ENCODE measurements around the gene INA. TPM values are rescaled to one million over a fixed set of nuclear protein-coding genes. Genes with fewer than 3 reads are reported as not detected.
"Not testable (repeated sequence)": the region's sequence is repeated elsewhere in the genome, so short reads cannot be mapped to it uniquely, and the experiment has no call there.

The INA gene
- total RNA-seq: under 1 TPM in 1 of 2 experiments, not detected in 1; 0.09 TPM

DNA sequence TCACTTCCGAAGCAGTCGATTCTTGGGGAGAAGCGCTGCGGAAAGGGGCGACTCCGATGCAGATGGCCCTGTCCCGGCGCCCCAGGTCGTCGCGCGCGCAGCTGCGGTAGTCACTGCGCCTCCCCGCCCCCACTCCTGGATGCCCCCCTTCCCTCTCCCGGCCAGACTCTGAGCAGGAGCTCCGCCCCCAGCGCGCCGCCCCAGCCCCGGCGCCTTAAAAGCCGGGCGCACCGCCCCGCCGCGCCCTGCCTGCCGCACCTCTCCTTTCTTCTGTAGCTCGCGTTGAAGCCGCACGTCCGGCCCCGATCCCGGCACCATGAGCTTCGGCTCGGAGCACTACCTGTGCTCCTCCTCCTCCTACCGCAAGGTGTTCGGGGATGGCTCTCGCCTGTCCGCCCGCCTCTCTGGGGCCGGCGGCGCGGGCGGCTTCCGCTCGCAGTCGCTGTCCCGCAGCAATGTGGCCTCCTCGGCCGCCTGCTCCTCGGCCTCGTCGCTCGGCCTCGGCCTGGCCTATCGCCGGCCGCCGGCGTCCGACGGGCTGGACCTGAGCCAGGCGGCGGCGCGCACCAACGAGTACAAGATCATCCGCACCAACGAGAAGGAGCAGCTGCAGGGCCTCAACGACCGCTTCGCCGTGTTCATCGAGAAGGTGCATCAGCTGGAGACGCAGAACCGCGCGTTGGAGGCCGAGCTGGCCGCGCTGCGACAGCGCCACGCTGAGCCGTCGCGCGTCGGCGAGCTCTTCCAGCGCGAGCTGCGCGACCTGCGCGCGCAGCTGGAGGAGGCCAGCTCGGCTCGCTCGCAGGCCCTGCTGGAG is at the start of gene INA:
Gene INA (plus strand): TSS at position 243 of the 817 bp plus-strand sequence. CDS start 74 bp downstream, at position 317.
- Mint-ChIP-seq H3K36me3 (no peaks in the 10 kb centered on the region), H3K9me3 (peaks cover 1% of the 10 kb centered on the region), H3K4me1 (peaks cover 2% of the 10 kb centered on the region), H3K4me3 (peak within 1 kb of the TSS; percentile 73), H3K27ac (no peak within 1 kb of the TSS), H3K27me3 (peaks cover 60% of the 10 kb centered on the region)
- ATAC-seq (ENCODE audit: low read depth): peak; percentile 46
- DNase-seq: peak; percentile 48
- POLR2A ChIA-PET: interaction anchor here (0.6 to 0.7 kb wide), 2 partner anchors 98 to 613 kb away, joined by 3 to 4 read pairs; no protein-coding TSS in a partner anchor

- peaks cover 1% of the 10 kb centered on the region for H3K4me1 Mint-ChIP-seq
- H3K4me3 Mint-ChIP-seq: no peak overlapping the region
- no peak for DNase-seq
- no peak for ATAC-seq (ENCODE audit: low read depth)
- H3K9me3 Mint-ChIP-seq: peaks cover 14% of the 10 kb centered on the region
- peaks cover 7% of the 10 kb centered on the region for H3K36me3 Mint-ChIP-seq
- H3K27me3 Mint-ChIP-seq: no peaks in the 10 kb centered on the region
- POLR2A ChIA-PET: no interaction called here
- no peak overlapping the region for H3K27ac Mint-ChIP-seq
These were observed 49.5 kb upstream of the INA start for GRCh38 chr10:103227416-103227815.

DNA sequence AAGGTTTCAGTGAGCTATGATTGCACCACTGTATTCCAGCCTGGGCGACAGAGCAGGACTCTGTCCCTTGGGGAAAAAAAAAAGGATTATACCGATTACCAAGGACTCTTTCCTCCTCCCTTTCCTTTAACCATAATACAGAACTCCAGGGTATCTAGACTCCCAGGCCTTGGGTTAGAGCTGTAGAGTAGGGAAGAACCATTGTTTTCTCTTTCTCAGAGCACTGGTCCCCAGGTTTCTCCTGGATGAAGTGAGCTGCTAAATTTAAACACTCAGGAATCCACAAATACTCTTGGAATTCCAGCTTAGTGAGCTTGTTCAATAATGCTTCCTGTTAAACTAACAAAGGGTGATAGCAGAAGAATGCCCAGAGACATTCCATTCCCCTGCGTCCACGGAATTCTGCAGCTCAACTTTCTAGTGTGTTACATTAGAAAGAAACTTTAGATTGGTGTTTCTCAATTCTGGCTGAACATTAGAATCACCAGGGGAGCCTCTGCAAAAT is 45.8 kb upstream of the INA start:
- DNase-seq (no peak), ATAC-seq (ENCODE audit: low read depth) (no peak)
- H3K27me3 Mint-ChIP-seq: peaks cover 8% of the 10 kb centered on the region
- no peaks in the 10 kb centered on the region for H3K9me3 Mint-ChIP-seq
- no peak overlapping the region for H3K4me3 Mint-ChIP-seq
- no peak overlapping the region for H3K27ac Mint-ChIP-seq
- H3K4me1 Mint-ChIP-seq: peaks cover 3% of the 10 kb centered on the region
- H3K36me3 Mint-ChIP-seq: no peaks in the 10 kb centered on the region
- POLR2A ChIA-PET: no interaction called here

- DNase-seq (no peak), ATAC-seq (ENCODE audit: low read depth) (no peak)
- H3K36me3 Mint-ChIP-seq: no peaks in the 10 kb centered on the region
- POLR2A ChIA-PET: no interaction called here
- no peak overlapping the region for H3K4me3 Mint-ChIP-seq
- H3K9me3 Mint-ChIP-seq: no peaks in the 10 kb centered on the region
- peaks cover 8% of the 10 kb centered on the region for H3K27me3 Mint-ChIP-seq
- peaks cover 3% of the 10 kb centered on the region for H3K4me1 Mint-ChIP-seq
- no peak overlapping the region for H3K27ac Mint-ChIP-seq
These were observed 44.7 kb upstream of the INA start for GRCh38 chr10:103232131-103232673.

- ATAC-seq (ENCODE audit: low read depth) (no peak), DNase-seq (no peak)
- POLR2A ChIA-PET: no interaction called here
- Mint-ChIP-seq H3K27me3 (peaks cover 8% of the 10 kb centered on the region), H3K36me3 (no peaks in the 10 kb centered on the region), H3K27ac (no peak overlapping the region), H3K9me3 (no peaks in the 10 kb centered on the region), H3K4me1 (peaks cover 3% of the 10 kb centered on the region), H3K4me3 (no peak overlapping the region)
These were observed 44.0 kb upstream of the INA start for GRCh38 chr10:103232772-103233488.

DNA sequence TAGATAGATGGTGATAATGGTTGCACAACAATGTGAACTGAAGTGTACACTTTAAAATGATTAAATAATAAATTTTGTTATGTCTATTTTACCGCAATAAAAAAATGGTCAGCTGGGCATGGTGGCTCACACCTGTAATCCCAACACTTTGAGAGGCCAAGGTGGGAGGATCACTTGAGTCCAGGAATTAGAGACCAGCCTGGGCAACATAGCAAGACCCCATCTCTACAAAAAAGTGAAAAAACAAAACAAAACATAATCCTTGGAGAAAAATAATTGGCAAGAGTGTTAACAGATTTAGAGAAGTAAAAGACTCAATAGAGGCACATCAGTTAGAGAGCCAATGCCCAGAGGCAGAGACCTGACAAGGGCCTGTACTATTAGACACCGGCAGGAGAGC is 41.2 kb upstream of the INA start:
- H3K27ac Mint-ChIP-seq: no peak overlapping the region
- no peak for ATAC-seq (ENCODE audit: low read depth)
- no peak for DNase-seq
- H3K4me3 Mint-ChIP-seq: no peak overlapping the region
- no peaks in the 10 kb centered on the region for H3K9me3 Mint-ChIP-seq
- H3K36me3 Mint-ChIP-seq: no peaks in the 10 kb centered on the region
- peaks cover 8% of the 10 kb centered on the region for H3K27me3 Mint-ChIP-seq
- peaks cover 11% of the 10 kb centered on the region for H3K4me1 Mint-ChIP-seq
- POLR2A ChIA-PET: no interaction called here

DNA sequence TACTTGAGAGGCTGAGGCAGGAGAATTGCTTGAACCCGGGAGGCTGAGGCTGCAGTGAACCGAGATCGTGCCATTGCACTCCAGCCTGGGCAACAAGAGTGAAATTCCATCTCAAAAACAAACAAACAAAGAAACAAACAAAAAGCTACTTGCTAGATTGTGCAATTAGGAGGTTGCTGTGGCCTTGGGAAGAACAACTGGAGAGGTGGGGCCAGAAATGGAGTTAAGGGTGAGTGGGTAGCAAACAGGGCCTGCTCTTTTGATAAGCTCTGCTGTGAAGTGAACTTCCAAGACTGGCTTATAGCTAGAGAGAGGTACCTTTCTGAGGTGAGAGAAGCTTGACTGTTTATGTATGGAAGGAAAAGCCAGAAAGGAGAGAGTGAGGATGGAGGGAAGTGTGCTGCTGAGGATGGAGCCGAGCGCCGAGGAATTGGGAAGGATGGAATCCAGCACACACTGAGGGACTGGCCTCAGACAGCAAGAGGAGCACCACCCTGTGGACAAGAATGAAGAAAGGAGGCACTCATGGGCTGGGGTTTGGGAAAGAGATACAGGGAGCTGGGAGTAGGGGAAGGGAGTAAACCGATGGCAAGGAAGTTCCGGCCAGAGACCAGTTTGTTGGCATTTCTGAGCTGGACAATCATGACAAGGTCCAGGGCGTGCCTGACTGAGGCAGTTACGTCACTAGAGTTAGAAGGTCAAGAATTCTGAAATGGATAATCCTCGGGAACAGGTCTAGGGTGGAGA is 38.3 kb upstream of the INA start:
- H3K27ac Mint-ChIP-seq: no peak overlapping the region
- POLR2A ChIA-PET: interaction anchor here (0.7 to 0.9 kb wide), 2 partner anchors 77 to 158 kb away, joined by 3 to 5 read pairs; partner anchors contain the start of genes ATP5MK and PDCD11

DNA sequence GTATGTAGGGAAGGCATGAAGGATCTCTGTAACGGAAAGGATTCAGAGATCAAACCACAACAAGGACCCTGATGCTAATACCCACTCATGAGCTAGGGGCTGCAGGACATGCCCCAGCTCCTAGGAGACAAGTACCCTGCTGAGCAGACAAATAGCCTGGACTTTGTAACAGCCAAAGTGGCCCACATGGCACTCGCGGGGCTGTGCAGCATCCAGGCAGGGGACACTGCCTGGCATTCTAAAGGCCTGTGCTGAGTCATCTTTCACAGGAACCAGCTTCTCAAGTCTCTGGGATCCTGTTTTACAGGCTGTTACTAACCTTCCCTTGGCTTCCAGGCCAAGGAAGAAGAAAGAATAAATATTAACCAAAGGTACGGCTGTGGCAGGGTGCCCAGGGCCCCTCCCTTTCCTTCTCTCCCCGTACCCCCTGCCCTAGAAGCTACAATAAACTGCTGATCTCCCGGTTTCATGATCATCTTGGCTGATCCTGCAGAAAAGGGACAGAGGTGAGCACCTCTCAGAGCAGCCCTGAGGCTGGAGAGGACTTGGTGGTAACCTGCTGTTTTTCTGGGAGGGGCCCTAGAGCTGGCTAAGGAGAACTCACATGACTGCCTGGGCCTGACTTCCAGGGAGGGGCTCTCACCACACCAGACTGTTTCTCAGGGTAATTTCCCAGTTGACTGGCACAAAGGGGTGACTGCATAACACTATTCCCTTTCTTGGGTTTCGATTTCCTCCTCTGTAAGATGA is 35.5 kb upstream of the INA start:
- no peaks in the 10 kb centered on the region for H3K36me3 Mint-ChIP-seq
- peaks cover 3% of the 10 kb centered on the region for H3K27me3 Mint-ChIP-seq
- POLR2A ChIA-PET: interaction anchor here (0.7 to 1.4 kb wide), 2 partner anchors 87 to 323 kb away, joined by 3 read pairs; partner anchors contain the start of gene CNNM2
- H3K27ac Mint-ChIP-seq: no peak overlapping the region
- no peak for DNase-seq
- H3K9me3 Mint-ChIP-seq: no peaks in the 10 kb centered on the region
- no peak overlapping the region for H3K4me3 Mint-ChIP-seq
- H3K4me1 Mint-ChIP-seq: peaks cover 14% of the 10 kb centered on the region
- ATAC-seq (ENCODE audit: low read depth): no peak

More for the DNA sequence above, 38.3 kb upstream of the INA start:
- H3K36me3 Mint-ChIP-seq: no peaks in the 10 kb centered on the region
- no peak overlapping the region for H3K4me3 Mint-ChIP-seq
- ATAC-seq (ENCODE audit: low read depth) (no peak), DNase-seq (no peak)
- peaks cover 6% of the 10 kb centered on the region for H3K27me3 Mint-ChIP-seq
- peaks cover 13% of the 10 kb centered on the region for H3K4me1 Mint-ChIP-seq
- no peaks in the 10 kb centered on the region for H3K9me3 Mint-ChIP-seq

- H3K4me1 Mint-ChIP-seq: peaks cover 14% of the 10 kb centered on the region
- H3K4me3 Mint-ChIP-seq: no peak overlapping the region
- no peaks in the 10 kb centered on the region for H3K9me3 Mint-ChIP-seq
- ATAC-seq (ENCODE audit: low read depth): peak; percentile 65
- peak; percentile 54 for DNase-seq
- no peak overlapping the region for H3K27ac Mint-ChIP-seq
- H3K27me3 Mint-ChIP-seq: peaks cover 6% of the 10 kb centered on the region
- no peaks in the 10 kb centered on the region for H3K36me3 Mint-ChIP-seq
- POLR2A ChIA-PET: interaction anchor here (0.6 to 1.6 kb wide), 3 partner anchors 73 to 328 kb away, joined by 3 to 4 read pairs (median 3); partner anchors contain the start of gene CNNM2
These were observed 32.2 kb upstream of the INA start for GRCh38 chr10:103244666-103245271.

DNA sequence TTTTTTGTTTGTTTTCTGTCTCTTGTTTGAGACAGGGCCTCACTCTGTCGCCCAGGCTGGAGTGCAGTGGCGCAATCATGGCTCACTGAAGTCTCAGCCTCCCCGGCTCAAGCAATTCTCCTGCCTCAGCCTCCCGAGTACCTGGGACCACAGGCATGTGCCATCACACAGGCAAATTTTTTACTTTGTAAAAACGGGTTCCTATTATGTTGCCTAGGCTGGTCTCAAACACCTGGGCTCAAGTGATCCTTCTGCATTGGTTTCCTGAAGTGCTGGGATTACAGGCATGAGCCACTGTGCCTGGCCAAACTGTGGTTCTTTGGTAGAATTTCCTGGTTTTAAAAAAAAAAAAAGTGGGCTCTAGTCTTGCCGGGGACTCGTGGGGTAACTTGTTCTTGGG is 31.4 kb upstream of the INA start, which contains the start of gene RPEL1:
Gene RPEL1 (plus strand): TSS at position 301 of the 400 bp plus-strand sequence. CDS start 110 bp downstream, outside the sequence.
- not testable (repeated sequence) for H3K4me3 Mint-ChIP-seq; H3K27ac Mint-ChIP-seq; DNase-seq; H3K9me3 Mint-ChIP-seq; H3K4me1 Mint-ChIP-seq; H3K27me3 Mint-ChIP-seq; H3K36me3 Mint-ChIP-seq; ATAC-seq (ENCODE audit: low read depth)
- POLR2A ChIA-PET: interaction anchor here (1.6 kb wide), 1 partner anchor 327 kb away, joined by 4 read pairs; the partner anchor contains the start of gene CNNM2

GRCh38 chr10:103246324-103246723 is 30.6 kb upstream of the INA start:
- no peak for ATAC-seq (ENCODE audit: low read depth)
- POLR2A ChIA-PET: no interaction called here
- Mint-ChIP-seq H3K4me1 (peaks cover 8% of the 10 kb centered on the region), H3K36me3 (peaks cover 2% of the 10 kb centered on the region), H3K27me3 (peaks cover 6% of the 10 kb centered on the region), H3K9me3 (peaks cover 2% of the 10 kb centered on the region), H3K4me3 (no peak overlapping the region), H3K27ac (no peak overlapping the region)
- no peak for DNase-seq

DNA sequence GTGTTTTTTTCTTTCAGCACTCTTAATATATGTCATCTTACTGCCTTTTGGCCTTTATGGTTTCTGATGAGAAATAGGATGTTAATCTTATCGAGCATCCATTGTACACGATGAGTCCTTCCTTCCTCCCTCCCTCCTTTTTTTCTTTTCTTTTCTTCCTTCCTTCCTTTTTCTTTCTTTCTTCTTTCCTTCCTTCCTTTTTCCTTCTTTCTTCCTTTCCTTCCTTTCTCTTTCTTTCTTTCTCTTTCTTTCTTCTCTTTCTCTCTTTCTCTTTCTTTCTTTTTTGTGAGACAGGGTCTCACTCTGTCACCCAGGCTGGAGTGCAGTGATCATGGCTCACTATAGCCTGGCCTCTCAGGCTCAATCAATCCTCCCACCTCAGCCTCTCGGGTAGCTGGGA is 22.8 kb upstream of the INA start:
- Mint-ChIP-seq H3K36me3 (peaks cover 3% of the 10 kb centered on the region), H3K4me1 (peaks cover 2% of the 10 kb centered on the region), H3K27ac (no peak overlapping the region), H3K4me3 (no peak overlapping the region), H3K9me3 (peaks cover 8% of the 10 kb centered on the region), H3K27me3 (peaks cover 4% of the 10 kb centered on the region)
- ATAC-seq (ENCODE audit: low read depth) (no peak), DNase-seq (no peak)
- POLR2A ChIA-PET: no interaction called here

Data from activated naive CD8-positive, alpha-beta T cell treated with anti-CD3 and anti-CD28 coated beads, Interleukin-2, amount 10 ng/mL, durations not matched to agents 7 days and 5 days (primary cell).